GM10266 (cell line): ENCODE measurements around the gene PTTG1IP.
A peak's percentile ranks its signal among the peaks of the same experiment; 100 is the strongest.
"Not testable (repeated sequence)": the region's sequence is repeated elsewhere in the genome, so short reads cannot be mapped to it uniquely, and the experiment has no call there.

Experiments
- DNase-seq: peaks from one replicate; pipeline ENCODE4 v3.0.0; 2012; ENCODE audit errors: extremely low spot score
- CTCF ChIP-seq: IDR thresholded peaks from 2 replicates; pipeline ENCODE4 v1.5.1; 2012; ENCODE audit warnings: mild to moderate bottlenecking, low read depth; ENCODE audit not compliant: control insufficient read depth, insufficient read depth; ENCODE audit errors: missing control alignments

The PTTG1IP gene

GRCh38 chr21:44883250-44883649, 9.8 kb upstream of the PTTG1IP start:
- no peak for DNase-seq
- TF ChIP-seq CTCF: no peak

GRCh38 chr21:44881198-44881872, 7.8 kb upstream of the PTTG1IP start:
- no peak for TF ChIP-seq CTCF
- DNase-seq: no peak

- DNase-seq: no peak
- TF ChIP-seq CTCF: no peak
Measured at GRCh38 chr21:44880405-44881197, 7.1 kb upstream of the PTTG1IP start.

- DNase-seq: not testable (repeated sequence)
Measured at GRCh38 chr21:44879238-44879637, 5.7 kb upstream of the PTTG1IP start.

- DNase-seq: no peak
- no peak for TF ChIP-seq CTCF
Measured at GRCh38 chr21:44878053-44878982, 4.8 kb upstream of the PTTG1IP start.

- no peak for TF ChIP-seq CTCF
- no peak for DNase-seq
Measured at GRCh38 chr21:44876849-44877575, 3.5 kb upstream of the PTTG1IP start.

- DNase-seq: no peak
Measured at GRCh38 chr21:44875316-44875700, 1.8 kb upstream of the PTTG1IP start.

More at GRCh38 chr21:44875316-44875700, 1.8 kb upstream of the PTTG1IP start:
- peak; percentile 30 for TF ChIP-seq CTCF
